HG03139 (cell line): ENCODE results near the gene PRAC1.
"Not testable (repeated sequence)": the region's sequence is repeated elsewhere in the genome, so short reads cannot be mapped to it uniquely, and the experiment has no call there.

ENCODE experiments used
- ATAC-seq: cut with Tn5 transposase; IDR thresholded peaks from one replicate; pipeline ENCODE4 v1.9.1; 2021; ENCODE audit not compliant: unreplicated experiment

PRAC1 gene

GRCh38 chr17:48727415-48728175 lies 5.3 kb upstream of the PRAC1 start:
- ATAC-seq: no peak

GRCh38 chr17:48726916-48727286 lies 4.6 kb upstream of the PRAC1 start:
- ATAC-seq: no peak

GRCh38 chr17:48726114-48726915 lies 4.0 kb upstream of the PRAC1 start:
- ATAC-seq: no peak

- no peak for ATAC-seq
Observed at GRCh38 chr17:48725288-48726064, 3.2 kb upstream of the PRAC1 start.

GRCh38 chr17:48725004-48725287 lies 2.6 kb upstream of the PRAC1 start:
- ATAC-seq: no peak

- ATAC-seq: no peak
Observed at GRCh38 chr17:48724251-48725003, 2.1 kb upstream of the PRAC1 start.

GRCh38 chr17:48723423-48724250 lies 1.3 kb upstream of the PRAC1 start:
- ATAC-seq: no peak

GRCh38 chr17:48722915-48723422 lies 651 bp upstream of the PRAC1 start, which contains the start of gene PRAC2:
Gene PRAC2, plus strand, starts transcription at chr17:48723185. Its CDS starts 1,226 bp downstream, at chr17:48724411.
- ATAC-seq: no peak

- no peak for ATAC-seq
Observed at GRCh38 chr17:48721009-48721402, 1.3 kb downstream of the PRAC1 start.

- no peak for ATAC-seq
Observed at GRCh38 chr17:48720266-48721008, 1.9 kb downstream of the PRAC1 start.

GRCh38 chr17:48719642-48720265 lies 2.6 kb downstream of the PRAC1 start:
- no peak for ATAC-seq

- no peak for ATAC-seq
Observed at GRCh38 chr17:48718761-48719641, 3.3 kb downstream of the PRAC1 start.

GRCh38 chr17:48718227-48718760 lies 4.0 kb downstream of the PRAC1 start:
- ATAC-seq: no peak

- no peak for ATAC-seq
Observed at GRCh38 chr17:48717367-48718226, 4.7 kb downstream of the PRAC1 start.

GRCh38 chr17:48716549-48716948 lies 5.8 kb downstream of the PRAC1 start:
- not testable (repeated sequence) for ATAC-seq
